HEK293 (cell line): ENCODE results near the gene PPM1F.

Experiments used
- YY1 ChIP-seq: fragments of 450-650 bp; formaldehyde crosslinking; IDR thresholded peaks from 2 replicates; pipeline ENCODE4 v1.5.1; 2018; ENCODE audit warnings: missing biosample characterization, missing genetic modification characterization
- YY2 ChIP-seq: fragments of 450-650 bp; formaldehyde crosslinking; IDR thresholded peaks from 2 replicates; pipeline ENCODE4 v1.5.1; 2016; ENCODE audit warnings: missing biosample characterization, missing genetic modification characterization
- TF ChIP-seq, protein P1 (sequence below): fragments of 450-650 bp; formaldehyde crosslinking; IDR thresholded peaks from 2 replicates; pipeline ENCODE4 v1.5.1; 2016; ENCODE audit warnings: missing biosample characterization, missing genetic modification characterization

DNA sequence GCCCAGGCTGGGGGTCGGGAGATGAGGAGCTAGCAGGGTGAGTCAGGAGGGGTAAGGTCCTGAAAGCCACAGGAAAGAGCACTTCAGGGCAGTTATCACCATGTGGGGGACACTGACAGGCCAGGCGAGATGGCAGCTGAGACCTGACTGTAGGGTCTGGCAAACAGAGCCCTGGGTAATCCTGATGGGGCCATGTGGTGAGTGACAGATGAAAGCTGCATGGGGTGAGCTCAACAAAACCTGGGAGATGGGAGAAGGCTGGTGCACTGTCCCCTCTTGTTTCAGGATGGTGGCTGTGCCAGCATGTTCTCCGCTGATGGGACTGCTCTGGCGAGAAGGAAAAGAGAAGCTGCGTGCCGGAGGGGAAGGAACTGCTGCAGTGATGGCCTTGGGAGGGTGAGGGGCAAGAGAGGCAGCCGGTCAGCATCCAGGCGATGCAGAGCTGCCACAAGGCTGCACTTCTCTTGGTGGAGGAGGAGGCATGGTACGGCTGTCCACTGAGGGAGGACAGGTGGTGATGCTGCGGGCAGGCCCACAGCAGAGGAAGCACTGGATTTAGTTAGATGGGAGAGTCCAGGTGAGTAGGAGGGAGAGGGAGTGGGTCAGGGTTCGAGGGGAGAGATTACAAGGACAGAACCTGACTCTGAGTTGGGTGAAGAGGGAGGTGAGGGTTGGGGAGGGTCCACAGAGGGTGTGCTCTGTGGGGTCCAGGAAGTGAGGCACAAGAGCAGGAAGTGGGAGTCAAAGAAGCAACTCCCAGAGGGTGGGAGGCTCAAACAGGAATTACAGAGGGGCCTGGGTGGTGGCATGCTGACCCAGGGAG lies 26.1 kb upstream of the PPM1F start:
- TF ChIP-seq, protein P1, sequence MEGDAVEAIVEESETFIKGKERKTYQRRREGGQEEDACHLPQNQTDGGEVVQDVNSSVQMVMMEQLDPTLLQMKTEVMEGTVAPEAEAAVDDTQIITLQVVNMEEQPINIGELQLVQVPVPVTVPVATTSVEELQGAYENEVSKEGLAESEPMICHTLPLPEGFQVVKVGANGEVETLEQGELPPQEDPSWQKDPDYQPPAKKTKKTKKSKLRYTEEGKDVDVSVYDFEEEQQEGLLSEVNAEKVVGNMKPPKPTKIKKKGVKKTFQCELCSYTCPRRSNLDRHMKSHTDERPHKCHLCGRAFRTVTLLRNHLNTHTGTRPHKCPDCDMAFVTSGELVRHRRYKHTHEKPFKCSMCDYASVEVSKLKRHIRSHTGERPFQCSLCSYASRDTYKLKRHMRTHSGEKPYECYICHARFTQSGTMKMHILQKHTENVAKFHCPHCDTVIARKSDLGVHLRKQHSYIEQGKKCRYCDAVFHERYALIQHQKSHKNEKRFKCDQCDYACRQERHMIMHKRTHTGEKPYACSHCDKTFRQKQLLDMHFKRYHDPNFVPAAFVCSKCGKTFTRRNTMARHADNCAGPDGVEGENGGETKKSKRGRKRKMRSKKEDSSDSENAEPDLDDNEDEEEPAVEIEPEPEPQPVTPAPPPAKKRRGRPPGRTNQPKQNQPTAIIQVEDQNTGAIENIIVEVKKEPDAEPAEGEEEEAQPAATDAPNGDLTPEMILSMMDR (tag by site-specific recombination) = no peak
- no peak for TF ChIP-seq YY1 (tag by site-specific recombination)
- TF ChIP-seq YY2 (tag by site-specific recombination) = no peak
